Activated CD8-positive, alpha-beta memory T cell treated with anti-CD3 and anti-CD28 coated beads, Interleukin-2, amount 10 ng/mL, durations not matched to agents 7 days and 5 days (primary cell): Measurements from ENCODE around the gene CTNNA3. TPM values are rescaled to one million over a fixed set of nuclear protein-coding genes. Genes with fewer than 3 reads are reported as not detected.

Source experiments
- ATAC-seq: fragments of 150-1000 bp; cut with Tn5 transposase; one replicate; pipeline ENCODE4 v1.10.0; 2021; ENCODE audit warnings: moderate library complexity
- CTCF ChIA-PET: fragments of 350-600 bp; sonication (Branson Sonifier 250); formaldehyde crosslinking; loops from one replicate; lab custom pipeline; 2021; ENCODE audit warnings: antibody characterized with exemption; lab: Charles Lee
- DNase-seq: peaks from one replicate; pipeline ENCODE4 v3.0.0-alpha.2; 2020
- H3K27ac Mint-ChIP-seq: one replicate; pipeline ENCODE4 v1.8.0; 2021; ENCODE audit warnings: mild to moderate bottlenecking, mixed read lengths
- H3K27me3 Mint-ChIP-seq: one replicate; pipeline ENCODE4 v1.8.0; 2021; ENCODE audit warnings: mixed read lengths
- H3K36me3 Mint-ChIP-seq: one replicate; pipeline ENCODE4 v1.8.0; 2021; ENCODE audit warnings: mild to moderate bottlenecking, mixed read lengths
- H3K4me1 Mint-ChIP-seq: one replicate; pipeline ENCODE4 v1.8.0; 2021; ENCODE audit warnings: mixed read lengths
- H3K4me3 Mint-ChIP-seq: one replicate; pipeline ENCODE4 v1.8.0; 2021; ENCODE audit warnings: mild to moderate bottlenecking, moderate library complexity, mixed read lengths
- H3K9me3 Mint-ChIP-seq: one replicate; pipeline ENCODE4 v1.8.0; 2022; ENCODE audit warnings: low read depth, mixed read lengths
- total RNA-seq, 2 experiments: library from RNA; stranded (reverse); gene quantifications; one replicate each; pipeline ENCODE4 v1.2.3, GENCODE V29; 2021

Gene CTNNA3
- total RNA-seq, 2 experiments from 2014 or later, result 0.61 TPM; not detected in 1

GRCh38 chr10:66996996-66997395 is 699.0 kb downstream of the CTNNA3 start:
- ATAC-seq (no peak), DNase-seq (no peak)
- no peak overlapping the region for H3K4me3 Mint-ChIP-seq
- H3K9me3 Mint-ChIP-seq, result peaks cover 3% of the 10 kb centered on the region
- CTCF ChIA-PET, result no interaction called here
- no peaks in the 10 kb centered on the region for H3K36me3 Mint-ChIP-seq
- no peaks in the 10 kb centered on the region for H3K4me1 Mint-ChIP-seq
- no peaks in the 10 kb centered on the region for H3K27me3 Mint-ChIP-seq
- no peak overlapping the region for H3K27ac Mint-ChIP-seq

- no peak for ATAC-seq
- no peaks in the 10 kb centered on the region for H3K4me1 Mint-ChIP-seq
- H3K4me3 Mint-ChIP-seq, result no peak overlapping the region
- no peaks in the 10 kb centered on the region for H3K36me3 Mint-ChIP-seq
- no peak overlapping the region for H3K27ac Mint-ChIP-seq
- H3K27me3 Mint-ChIP-seq, result no peaks in the 10 kb centered on the region
- DNase-seq, result no peak
- CTCF ChIA-PET, result no interaction called here
- no peaks in the 10 kb centered on the region for H3K9me3 Mint-ChIP-seq
These were observed 705.7 kb downstream of the CTNNA3 start for GRCh38 chr10:66990143-66990830.

GRCh38 chr10:66983475-66983818 is 712.5 kb downstream of the CTNNA3 start:
- no peaks in the 10 kb centered on the region for H3K9me3 Mint-ChIP-seq
- H3K36me3 Mint-ChIP-seq, result no peaks in the 10 kb centered on the region
- ATAC-seq (no peak), DNase-seq (no peak)
- CTCF ChIA-PET, result no interaction called here
- H3K27me3 Mint-ChIP-seq, result no peaks in the 10 kb centered on the region
- H3K4me1 Mint-ChIP-seq, result no peaks in the 10 kb centered on the region
- no peak overlapping the region for H3K27ac Mint-ChIP-seq
- H3K4me3 Mint-ChIP-seq, result no peak overlapping the region

- no peak overlapping the region for H3K27ac Mint-ChIP-seq
- no peak for ATAC-seq
- H3K4me3 Mint-ChIP-seq, result no peak overlapping the region
- H3K36me3 Mint-ChIP-seq, result no peaks in the 10 kb centered on the region
- no peak for DNase-seq
- CTCF ChIA-PET, result no interaction called here
- no peaks in the 10 kb centered on the region for H3K4me1 Mint-ChIP-seq
- H3K9me3 Mint-ChIP-seq, result no peaks in the 10 kb centered on the region
- H3K27me3 Mint-ChIP-seq, result no peaks in the 10 kb centered on the region
These were observed 713.1 kb downstream of the CTNNA3 start for GRCh38 chr10:66982792-66983474.

- no peak overlapping the region for H3K27ac Mint-ChIP-seq
- DNase-seq (no peak), ATAC-seq (no peak)
- H3K4me1 Mint-ChIP-seq, result no peaks in the 10 kb centered on the region
- CTCF ChIA-PET, result no interaction called here
- H3K36me3 Mint-ChIP-seq, result no peaks in the 10 kb centered on the region
- no peaks in the 10 kb centered on the region for H3K27me3 Mint-ChIP-seq
- H3K4me3 Mint-ChIP-seq, result no peak overlapping the region
- no peaks in the 10 kb centered on the region for H3K9me3 Mint-ChIP-seq
These were observed 714.0 kb downstream of the CTNNA3 start for GRCh38 chr10:66982053-66982420.

- Mint-ChIP-seq H3K4me3 (no peak overlapping the region), H3K27ac (no peak overlapping the region), H3K9me3 (no peaks in the 10 kb centered on the region), H3K4me1 (no peaks in the 10 kb centered on the region), H3K36me3 (no peaks in the 10 kb centered on the region), H3K27me3 (no peaks in the 10 kb centered on the region)
- DNase-seq (no peak), ATAC-seq (no peak)
- CTCF ChIA-PET, result no interaction called here
These were observed 714.5 kb downstream of the CTNNA3 start for GRCh38 chr10:66981361-66982052.

GRCh38 chr10:66980246-66980815 is 715.7 kb downstream of the CTNNA3 start:
- H3K9me3 Mint-ChIP-seq, result no peaks in the 10 kb centered on the region
- ATAC-seq, result no peak
- DNase-seq, result no peak
- CTCF ChIA-PET, result no interaction called here
- no peaks in the 10 kb centered on the region for H3K4me1 Mint-ChIP-seq
- H3K4me3 Mint-ChIP-seq, result no peak overlapping the region
- H3K27me3 Mint-ChIP-seq, result no peaks in the 10 kb centered on the region
- H3K36me3 Mint-ChIP-seq, result no peaks in the 10 kb centered on the region
- H3K27ac Mint-ChIP-seq, result no peak overlapping the region

- CTCF ChIA-PET, result no interaction called here
These were observed 731.0 kb downstream of the CTNNA3 start for GRCh38 chr10:66964946-66965345.

GRCh38 chr10:66958466-66958865 is 737.5 kb downstream of the CTNNA3 start:
- Mint-ChIP-seq H3K4me1 (no peaks in the 10 kb centered on the region), H3K9me3 (no peaks in the 10 kb centered on the region), H3K36me3 (no peaks in the 10 kb centered on the region), H3K27me3 (no peaks in the 10 kb centered on the region), H3K4me3 (no peak overlapping the region), H3K27ac (no peak overlapping the region)
- DNase-seq (no peak), ATAC-seq (no peak)
- CTCF ChIA-PET, result no interaction called here

More at GRCh38 chr10:66964946-66965345, 731.0 kb downstream of the CTNNA3 start:
- Mint-ChIP-seq H3K4me3 (no peak overlapping the region), H3K27me3 (no peaks in the 10 kb centered on the region), H3K27ac (no peak overlapping the region), H3K4me1 (no peaks in the 10 kb centered on the region), H3K9me3 (no peaks in the 10 kb centered on the region), H3K36me3 (no peaks in the 10 kb centered on the region)
- no peak for DNase-seq
- ATAC-seq, result no peak

- DNase-seq, result no peak
- CTCF ChIA-PET, result no interaction called here
- ATAC-seq, result no peak
- Mint-ChIP-seq H3K4me1 (no peaks in the 10 kb centered on the region), H3K4me3 (no peak overlapping the region), H3K27me3 (no peaks in the 10 kb centered on the region), H3K27ac (no peak overlapping the region), H3K36me3 (no peaks in the 10 kb centered on the region), H3K9me3 (peaks cover 2% of the 10 kb centered on the region)
These were observed 744.1 kb downstream of the CTNNA3 start for GRCh38 chr10:66951896-66952295.

- DNase-seq (no peak), ATAC-seq (no peak)
- Mint-ChIP-seq H3K4me1 (no peaks in the 10 kb centered on the region), H3K36me3 (no peaks in the 10 kb centered on the region), H3K4me3 (no peak overlapping the region), H3K9me3 (peaks cover 2% of the 10 kb centered on the region), H3K27ac (no peak overlapping the region), H3K27me3 (no peaks in the 10 kb centered on the region)
- CTCF ChIA-PET, result no interaction called here
These were observed 752.4 kb downstream of the CTNNA3 start for GRCh38 chr10:66943590-66943989.

GRCh38 chr10:66942407-66942806 is 753.6 kb downstream of the CTNNA3 start:
- Mint-ChIP-seq H3K4me3 (no peak overlapping the region), H3K27ac (no peak overlapping the region), H3K9me3 (no peaks in the 10 kb centered on the region), H3K27me3 (no peaks in the 10 kb centered on the region), H3K4me1 (no peaks in the 10 kb centered on the region), H3K36me3 (no peaks in the 10 kb centered on the region)
- ATAC-seq, result no peak
- DNase-seq, result no peak
- CTCF ChIA-PET, result no interaction called here

GRCh38 chr10:66941491-66941890 is 754.5 kb downstream of the CTNNA3 start:
- DNase-seq, result no peak
- Mint-ChIP-seq H3K27me3 (no peaks in the 10 kb centered on the region), H3K27ac (no peak overlapping the region), H3K4me1 (no peaks in the 10 kb centered on the region), H3K4me3 (no peak overlapping the region), H3K36me3 (no peaks in the 10 kb centered on the region), H3K9me3 (no peaks in the 10 kb centered on the region)
- CTCF ChIA-PET, result no interaction called here
- no peak for ATAC-seq

GRCh38 chr10:66940965-66941364 is 755.0 kb downstream of the CTNNA3 start:
- no peaks in the 10 kb centered on the region for H3K4me1 Mint-ChIP-seq
- no peaks in the 10 kb centered on the region for H3K36me3 Mint-ChIP-seq
- CTCF ChIA-PET, result no interaction called here
- no peaks in the 10 kb centered on the region for H3K9me3 Mint-ChIP-seq
- ATAC-seq (no peak), DNase-seq (no peak)
- no peak overlapping the region for H3K4me3 Mint-ChIP-seq
- no peak overlapping the region for H3K27ac Mint-ChIP-seq
- no peaks in the 10 kb centered on the region for H3K27me3 Mint-ChIP-seq
